Activated effector memory CD4-positive, alpha-beta T cell treated with anti-CD3 and anti-CD28 coated beads, Interleukin-2, amount 50 U/mL, for 16 hours (primary cell): Measurements from ENCODE around the gene EEF1A1.
"Not testable (repeated sequence)": the region's sequence is repeated elsewhere in the genome, so short reads cannot be mapped to it uniquely, and the experiment has no call there.

Experiments used
- DNase-seq: peaks from one replicate; pipeline ENCODE4 v3.0.0-alpha.2; 2020

Gene EEF1A1

GRCh38 chr6:73520688-73521350 lies at the start of gene EEF1A1:
EEF1A1 (minus strand) TSS chr6:73521032; CDS start chr6:73520026, 1,006 bp downstream.
- peak; percentile 100 for DNase-seq

- DNase-seq: peak; percentile 12
These were observed 48.3 kb upstream of the EEF1A1 start for GRCh38 chr6:73569121-73569520.

- DNase-seq: peak; percentile 38
These were observed 46.2 kb upstream of the EEF1A1 start for GRCh38 chr6:73566954-73567591.

- DNase-seq: peak; percentile 4
These were observed 45.6 kb upstream of the EEF1A1 start for GRCh38 chr6:73566486-73566871.

GRCh38 chr6:73565767-73566485 lies 45.1 kb upstream of the EEF1A1 start:
- peak; percentile 24 for DNase-seq

GRCh38 chr6:73564578-73565345 lies 43.9 kb upstream of the EEF1A1 start:
- DNase-seq: peak; percentile 14

- DNase-seq: no peak
These were observed 41.7 kb upstream of the EEF1A1 start for GRCh38 chr6:73562558-73562957.

GRCh38 chr6:73560853-73561407 lies 40.1 kb upstream of the EEF1A1 start:
- DNase-seq: peak; percentile 25

GRCh38 chr6:73560182-73560732 lies 39.4 kb upstream of the EEF1A1 start:
- peak; percentile 53 for DNase-seq

- peak; percentile 43 for DNase-seq
These were observed 38.6 kb upstream of the EEF1A1 start for GRCh38 chr6:73559399-73559794.

GRCh38 chr6:73558624-73559398 lies 38.0 kb upstream of the EEF1A1 start:
- peak; percentile 28 for DNase-seq

- no peak for DNase-seq
These were observed 36.0 kb upstream of the EEF1A1 start for GRCh38 chr6:73556836-73557235.

GRCh38 chr6:73555380-73555949 lies 34.6 kb upstream of the EEF1A1 start:
- not testable (repeated sequence) for DNase-seq

- not testable (repeated sequence) for DNase-seq
These were observed 30.3 kb upstream of the EEF1A1 start for GRCh38 chr6:73551115-73551514.

- peak; percentile 2 for DNase-seq
These were observed 27.9 kb upstream of the EEF1A1 start for GRCh38 chr6:73548458-73549446.

- DNase-seq: no peak
These were observed 26.2 kb upstream of the EEF1A1 start for GRCh38 chr6:73547036-73547435.

- peak; percentile 19 for DNase-seq
These were observed 22.1 kb upstream of the EEF1A1 start for GRCh38 chr6:73542891-73543290.

- DNase-seq: peak; percentile 6
These were observed 21.6 kb upstream of the EEF1A1 start for GRCh38 chr6:73542481-73542880.

GRCh38 chr6:73538116-73538779 lies 17.4 kb upstream of the EEF1A1 start:
- DNase-seq: no peak
